Cardiac atrium fibroblast (primary cell): ENCODE results near the gene PTF1A. TPM values are rescaled to one million over a fixed set of nuclear protein-coding genes. Genes with fewer than 3 reads are reported as not detected.

Source experiments
- total RNA-seq: library from RNA; depleted of rRNA; stranded (reverse); fragments of >200 nt; gene quantifications from 2 replicates; pipeline ENCODE4 v1.2.3, GENCODE V29; 2015

Gene PTF1A, protein sequence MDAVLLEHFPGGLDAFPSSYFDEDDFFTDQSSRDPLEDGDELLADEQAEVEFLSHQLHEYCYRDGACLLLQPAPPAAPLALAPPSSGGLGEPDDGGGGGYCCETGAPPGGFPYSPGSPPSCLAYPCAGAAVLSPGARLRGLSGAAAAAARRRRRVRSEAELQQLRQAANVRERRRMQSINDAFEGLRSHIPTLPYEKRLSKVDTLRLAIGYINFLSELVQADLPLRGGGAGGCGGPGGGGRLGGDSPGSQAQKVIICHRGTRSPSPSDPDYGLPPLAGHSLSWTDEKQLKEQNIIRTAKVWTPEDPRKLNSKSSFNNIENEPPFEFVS
- not detected in 2 replicates for total RNA-seq

DNA sequence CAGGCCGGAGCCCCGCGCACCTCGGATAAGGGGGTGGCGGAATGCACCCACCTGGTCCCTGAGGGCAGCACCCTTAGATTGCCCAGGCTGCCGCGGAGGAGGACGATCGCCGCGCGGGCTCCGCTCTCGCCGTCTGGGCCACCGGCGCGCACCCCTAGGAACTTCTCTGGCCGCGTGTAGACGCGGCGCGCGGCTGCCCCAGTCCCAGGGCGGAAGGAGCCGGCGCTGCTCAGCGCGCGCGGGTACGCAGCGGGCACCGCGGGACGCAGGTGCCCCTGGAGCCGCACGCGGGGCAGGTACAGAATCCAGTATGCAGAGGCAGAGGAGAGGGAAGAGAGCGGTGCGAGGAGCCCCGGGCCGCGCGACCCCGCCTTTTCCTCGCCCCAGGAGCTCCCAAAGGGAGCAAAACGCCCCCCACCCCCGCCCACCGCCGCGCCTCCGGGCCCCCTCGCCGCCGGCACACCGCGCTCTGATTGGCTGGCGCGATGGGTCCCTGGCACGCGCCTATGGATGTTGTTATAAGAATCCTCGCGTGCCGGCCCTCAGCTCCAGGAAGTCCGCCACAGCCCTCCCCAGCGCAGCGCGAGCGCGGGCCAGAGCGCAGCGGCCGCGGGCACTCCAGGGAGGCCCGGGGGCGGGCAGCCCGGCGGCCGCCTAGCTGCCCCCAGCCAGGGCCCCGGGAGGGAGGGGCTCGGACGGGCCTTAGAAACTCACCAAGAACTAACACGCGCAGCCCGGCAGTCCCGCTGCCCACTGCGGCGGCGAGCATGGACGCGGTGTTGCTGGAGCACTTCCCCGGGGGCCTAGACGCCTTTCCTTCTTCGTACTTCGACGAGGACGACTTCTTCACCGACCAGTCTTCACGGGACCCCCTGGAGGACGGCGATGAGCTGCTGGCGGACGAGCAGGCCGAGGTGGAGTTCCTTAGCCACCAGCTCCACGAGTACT is at the start of gene PTF1A:
Gene PTF1A (plus strand): TSS at position 549 of the 948 bp plus-strand sequence. CDS start 219 bp downstream, at position 768.

Other genes starting within 250 kb of the PTF1A start
- gene MSRB2, start 96.7 kb upstream of the PTF1A start, total RNA-seq, result 18.5 and 25.5 TPM in 2 replicates
- not detected in 2 replicates for gene C10orf67, start 152.5 kb downstream of the PTF1A start, total RNA-seq
- gene OTUD1, start 246.8 kb downstream of the PTF1A start, total RNA-seq, result 3.4 and 3.8 TPM in 2 replicates